GM11168 (cell line): ENCODE measurements around the gene MCTP1.

Source experiments
- in situ Hi-C: fragments of 300-500 bp; cut with MboI; formaldehyde crosslinking; loops from one replicate; pipeline ENCODE4 v1.12.0; 2022; ENCODE audit warnings: low sequenced_read_pairs; ENCODE audit not compliant: unreplicated experiment

Gene MCTP1

DNA sequence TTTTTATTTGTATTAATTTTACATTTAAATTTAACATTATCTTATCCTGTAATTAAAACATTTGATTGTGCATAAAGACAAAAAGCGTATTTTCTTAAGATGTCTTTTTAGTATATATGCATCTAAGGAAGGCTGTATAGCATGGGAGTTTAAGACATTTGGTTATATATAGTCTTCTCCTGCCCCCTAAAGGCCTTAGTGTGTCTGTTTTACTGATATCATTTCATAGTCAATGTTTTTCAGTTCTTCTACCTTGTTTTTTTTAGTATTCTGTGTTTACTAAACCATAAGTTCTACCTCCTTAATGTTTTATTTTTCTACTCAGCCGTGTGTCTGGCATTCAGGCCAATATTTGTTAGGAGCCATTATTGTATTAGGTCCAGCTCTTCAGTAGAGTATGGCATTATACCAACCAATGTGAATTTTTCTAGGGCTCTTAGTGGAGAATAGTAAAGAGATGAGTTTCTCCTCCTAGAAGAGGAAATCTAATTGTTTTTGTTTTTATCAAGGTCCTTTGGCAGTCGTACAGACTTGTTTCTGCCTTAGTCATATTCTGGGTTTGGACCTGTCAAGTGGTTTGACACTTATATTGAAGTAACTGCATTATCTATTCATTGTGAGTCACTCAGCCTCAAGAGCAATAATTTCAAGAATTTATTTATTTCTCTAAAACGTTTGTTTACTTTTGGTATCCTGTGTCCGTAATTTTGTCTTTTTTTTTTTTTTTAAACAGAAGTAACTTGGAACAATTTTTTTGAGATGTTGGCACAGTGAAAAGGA is 591.7 kb downstream of the MCTP1 start:
- in situ Hi-C loops = no loop called here

DNA sequence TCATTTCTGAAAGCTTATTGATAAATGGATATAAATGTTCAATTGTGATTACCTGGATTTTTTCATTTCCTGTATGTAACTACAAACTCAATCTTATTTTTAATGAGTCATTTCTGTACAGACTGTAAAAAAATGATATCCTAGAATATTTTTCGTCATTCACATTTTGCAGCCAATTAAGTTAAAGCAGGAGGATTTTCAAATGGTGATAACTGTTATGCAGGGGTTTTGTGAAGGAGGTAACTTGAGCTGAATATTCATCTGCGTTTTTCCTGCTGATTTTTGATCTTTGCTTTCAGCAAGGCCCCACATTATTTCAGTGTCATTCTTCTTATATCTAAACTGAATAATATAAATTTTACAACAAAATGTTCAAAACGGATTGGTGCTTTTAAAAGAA is 592.3 kb downstream of the MCTP1 start:
- in situ Hi-C loops = no loop called here

DNA sequence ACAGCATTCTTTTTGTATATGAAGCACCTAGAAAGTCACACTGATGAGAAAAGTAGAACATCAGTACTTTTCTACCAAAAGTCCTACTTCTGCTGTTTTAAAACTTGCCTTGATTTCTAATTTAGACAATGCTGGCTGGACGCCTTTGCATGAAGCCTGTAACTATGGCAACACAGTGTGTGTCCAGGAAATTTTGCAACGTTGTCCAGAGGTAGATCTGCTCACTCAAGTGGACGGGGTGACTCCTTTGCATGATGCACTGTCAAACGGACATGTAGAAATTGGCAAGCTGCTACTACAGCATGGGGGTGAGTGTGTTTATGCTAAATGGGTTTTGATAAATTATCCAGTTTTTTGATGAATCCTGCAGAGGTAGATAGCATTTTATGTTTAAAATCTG is 592.9 kb downstream of the MCTP1 start:
- in situ Hi-C loops = no loop called here

DNA sequence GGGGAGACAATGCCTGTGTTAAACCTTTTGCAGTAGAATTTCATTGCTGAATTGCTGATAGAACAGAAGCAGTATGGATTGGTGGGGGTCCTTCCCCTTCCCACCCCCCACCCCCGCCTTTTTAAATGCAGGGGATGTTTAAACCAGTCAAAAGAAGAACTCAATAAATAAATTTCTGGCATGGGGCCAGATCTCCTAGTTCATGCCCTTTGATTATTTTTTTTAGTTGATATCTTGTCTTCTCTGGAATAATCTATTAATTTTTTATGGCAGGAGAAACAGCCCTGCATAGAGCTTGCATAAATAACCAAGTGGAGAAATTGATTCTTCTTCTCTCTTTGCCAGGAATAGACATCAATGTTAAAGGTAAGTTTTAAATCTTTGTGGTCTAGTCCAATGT is 593.6 kb downstream of the MCTP1 start:
- in situ Hi-C loops = no loop called here

DNA sequence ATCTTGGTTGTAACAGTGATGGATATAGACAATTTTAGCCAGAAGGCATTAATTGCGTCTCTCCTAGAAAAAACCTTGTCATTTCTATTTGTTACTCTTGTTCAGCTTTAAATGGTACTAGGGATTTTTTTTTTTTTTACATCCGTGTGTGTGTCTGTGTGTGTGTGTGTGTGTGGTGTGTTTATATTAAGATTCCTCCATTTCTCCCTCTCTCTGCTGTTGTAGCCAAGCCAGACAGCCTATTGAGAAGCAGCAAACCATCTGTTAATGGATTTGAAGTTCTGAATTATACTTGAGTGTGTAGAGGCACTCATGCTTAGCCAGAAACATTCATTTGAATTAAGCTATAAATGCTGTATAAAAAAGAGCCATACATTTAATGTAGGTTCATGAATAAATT is 594.1 kb downstream of the MCTP1 start:
- in situ Hi-C loops = no loop called here

DNA sequence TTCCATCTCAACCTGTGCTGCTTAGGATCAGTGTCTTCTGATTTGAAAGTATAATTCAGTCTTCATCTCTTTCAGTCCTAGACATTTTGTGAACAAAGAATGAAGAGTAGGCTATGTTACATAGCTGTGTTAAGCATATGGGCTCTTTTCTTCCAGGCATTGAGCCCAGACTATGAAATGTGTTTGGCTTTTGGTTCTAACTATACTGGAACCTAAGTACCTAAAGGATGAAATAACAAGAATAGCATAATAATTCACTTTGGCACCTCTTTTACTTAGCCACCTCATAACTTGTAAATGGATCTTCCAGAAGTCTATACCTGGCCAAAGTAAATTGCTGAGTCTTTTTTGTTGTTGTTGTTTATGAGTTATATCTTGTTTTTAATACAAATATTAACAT is 595.0 kb downstream of the MCTP1 start:
- in situ Hi-C loops = loop anchor here (10.0 kb wide), 1 partner anchor 155 kb away; no protein-coding TSS in a partner anchor

DNA sequence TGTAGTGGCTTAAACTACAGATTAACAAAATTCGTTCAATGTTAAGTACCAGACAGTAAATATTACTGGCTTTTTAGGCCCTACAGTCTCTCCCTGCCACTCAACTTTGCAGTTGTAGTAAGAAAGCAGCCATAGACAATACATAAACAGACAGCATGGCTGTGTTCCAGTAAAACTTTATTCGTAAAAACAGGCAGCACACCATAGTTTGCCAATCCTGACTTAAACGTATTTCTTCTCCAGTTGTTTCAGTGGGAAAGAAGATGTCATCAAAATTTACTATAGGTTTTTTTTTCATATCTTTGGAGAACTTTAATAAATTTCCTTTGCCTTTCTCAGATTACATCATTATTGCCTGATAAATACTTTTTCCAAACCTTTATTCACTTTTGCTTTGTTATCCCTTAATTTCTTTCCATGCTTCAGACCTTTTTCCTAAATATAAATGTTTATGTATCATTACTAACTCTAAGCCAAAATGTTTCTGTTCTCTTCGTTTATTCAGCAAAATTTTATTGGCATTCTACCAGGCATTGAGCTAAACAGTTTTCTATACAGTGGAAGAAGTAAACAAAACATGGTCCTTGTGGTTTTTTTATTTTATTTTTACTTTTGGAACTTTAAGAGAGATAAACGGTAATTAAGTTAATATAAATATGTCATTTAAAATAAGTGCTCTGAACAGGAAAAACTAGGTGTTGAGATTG is 601.9 kb downstream of the MCTP1 start:
- in situ Hi-C loops = loop anchor here (10.0 kb wide), 1 partner anchor 148 kb away; no protein-coding TSS in a partner anchor

DNA sequence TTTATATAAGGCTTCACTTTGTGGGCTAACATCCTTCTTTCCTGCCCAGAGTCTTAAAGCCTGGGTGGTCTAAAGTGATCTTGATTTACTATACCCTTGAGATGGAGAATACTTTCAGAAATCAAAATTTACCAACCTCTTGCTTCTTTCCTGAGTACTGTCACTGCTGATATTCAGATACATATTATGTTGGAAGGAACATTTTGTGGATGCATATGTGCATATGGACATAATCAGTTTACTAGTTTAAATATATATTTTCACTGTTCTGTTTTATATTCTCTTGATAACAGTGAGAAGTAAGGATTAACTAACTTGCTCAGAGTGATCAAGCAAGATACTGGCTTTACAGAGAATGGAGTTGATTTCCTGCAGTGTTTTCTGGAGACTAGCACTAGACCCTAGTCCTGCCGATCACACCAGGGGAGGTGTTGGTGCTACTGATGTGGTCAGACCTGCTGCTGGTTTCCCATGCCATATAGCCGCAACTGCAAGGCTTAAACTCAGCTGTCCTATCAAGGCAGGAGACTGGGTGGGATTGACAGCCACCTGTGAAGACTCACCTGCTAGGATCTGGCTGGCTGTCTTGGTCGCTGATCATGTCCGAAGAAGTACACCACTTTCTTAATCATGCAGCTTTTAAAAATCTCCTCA is 608.8 kb downstream of the MCTP1 start:
- in situ Hi-C loops = no loop called here

DNA sequence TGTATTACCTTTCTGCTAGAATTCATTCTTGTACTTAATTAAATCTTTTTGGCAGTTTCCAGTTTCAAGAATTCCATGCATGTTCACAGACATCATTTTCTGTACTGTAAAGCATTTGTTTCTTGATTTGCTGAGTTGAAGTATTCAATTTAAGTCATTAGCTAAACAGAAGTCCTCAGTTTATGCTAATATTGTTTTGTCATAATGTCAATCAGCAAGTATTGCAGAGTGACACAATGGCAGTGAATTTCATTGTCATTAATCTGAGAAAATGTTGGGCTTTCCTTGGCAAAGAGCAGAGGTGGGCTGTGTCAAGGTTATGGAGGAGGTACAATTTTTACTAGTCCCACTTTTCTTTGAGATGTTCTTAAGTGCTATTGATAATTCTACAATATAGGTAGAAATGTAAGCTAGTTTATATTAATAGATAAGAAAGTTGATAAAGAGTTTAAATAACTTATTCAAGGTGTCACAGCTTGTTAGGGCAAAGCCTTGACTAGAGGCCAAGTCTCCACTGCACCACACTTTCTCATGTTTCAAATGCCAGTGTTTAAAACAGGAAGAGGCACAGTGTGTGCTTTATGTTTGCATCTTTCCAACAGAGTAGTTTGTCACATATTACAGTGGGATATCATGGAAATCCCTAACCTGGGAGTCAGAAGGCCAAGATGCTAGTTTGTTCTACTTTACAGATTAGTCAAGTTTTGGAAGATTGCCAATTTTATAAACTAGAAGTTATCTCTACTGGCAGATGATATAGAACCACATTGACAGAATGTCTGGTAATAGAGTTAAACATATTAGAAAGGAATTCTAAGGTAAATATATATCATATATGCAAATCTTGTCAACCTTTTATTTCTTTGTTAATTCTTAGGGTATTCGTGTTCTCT is 610.2 kb downstream of the MCTP1 start:
- in situ Hi-C loops = no loop called here

DNA sequence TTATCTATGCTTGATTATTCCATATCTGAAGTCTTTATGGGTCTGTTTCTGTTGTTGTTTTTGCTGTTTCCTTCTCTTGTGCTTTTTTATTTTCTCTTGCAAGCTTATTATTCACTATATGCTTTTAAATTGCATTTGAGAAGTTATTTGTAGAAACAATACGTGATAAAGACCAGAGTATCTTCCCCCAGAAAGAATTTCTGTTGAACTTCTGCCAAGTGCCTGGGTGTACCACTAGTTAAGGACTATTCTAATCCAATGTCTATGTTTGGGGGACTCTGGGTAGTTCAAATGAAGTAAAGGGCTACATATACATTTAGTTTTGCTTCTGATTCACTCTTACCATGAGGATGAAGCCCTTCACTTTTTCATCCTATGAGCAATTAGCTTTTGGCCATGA is 612.1 kb downstream of the MCTP1 start:
- in situ Hi-C loops = no loop called here

DNA sequence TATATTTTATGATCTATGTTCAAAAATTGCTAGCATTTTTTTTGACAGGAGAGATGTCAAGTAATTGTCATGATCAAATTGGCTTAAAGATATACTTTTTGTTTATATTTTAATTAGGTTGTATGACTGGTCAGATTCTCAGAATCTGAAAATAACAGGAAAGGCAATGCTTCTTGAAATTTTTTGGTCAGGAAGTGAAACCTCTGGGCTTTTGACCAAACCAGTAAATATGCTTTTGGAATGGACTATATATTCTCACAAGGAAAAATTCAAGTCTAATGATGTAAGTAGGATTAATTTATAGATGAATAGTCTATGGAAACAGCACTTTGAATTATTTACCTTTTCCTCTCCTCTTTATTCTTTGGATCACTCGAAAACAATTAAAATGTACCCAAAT is 614.2 kb downstream of the MCTP1 start:
- in situ Hi-C loops = no loop called here

DNA sequence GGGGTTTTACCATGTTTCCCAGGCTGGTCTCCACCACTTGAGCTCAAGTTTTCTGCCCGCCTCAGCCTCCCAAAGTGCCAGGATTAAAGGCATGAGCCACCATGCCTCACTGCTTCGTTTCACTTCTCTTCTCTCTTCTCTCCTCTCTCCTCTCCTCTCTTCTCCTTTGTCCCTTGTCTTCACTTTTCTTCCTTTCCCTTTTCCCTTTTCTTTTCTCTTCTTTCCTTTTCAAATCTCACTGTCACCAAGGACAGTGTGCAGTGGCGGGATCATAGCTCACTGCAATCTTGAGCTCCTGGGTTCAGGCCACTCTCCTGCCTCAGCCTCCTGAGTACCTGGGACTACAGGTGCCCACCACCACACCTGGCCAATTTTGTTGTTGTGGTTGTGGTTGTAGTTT is 617.0 kb downstream of the MCTP1 start:
- in situ Hi-C loops = no loop called here

DNA sequence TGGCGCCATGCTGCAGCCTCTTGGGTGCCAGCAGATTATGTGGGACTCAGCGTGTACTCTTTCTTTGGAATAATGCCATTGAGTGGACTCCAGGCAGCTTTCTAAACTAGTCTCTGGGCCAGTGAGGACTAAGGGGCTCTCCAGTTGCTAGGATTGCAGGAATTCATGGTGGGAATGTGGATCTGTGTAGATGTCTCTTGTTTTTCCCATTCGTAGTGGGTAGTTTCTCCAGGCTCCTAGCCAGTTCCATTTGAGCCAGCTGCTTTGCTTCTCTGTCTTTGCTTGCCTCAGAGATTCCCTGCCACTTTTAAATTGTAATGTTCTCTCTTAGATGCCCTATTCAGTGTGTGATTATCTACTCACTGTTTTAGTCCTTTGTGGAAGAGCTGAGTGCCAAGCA is 623.8 kb downstream of the MCTP1 start:
- in situ Hi-C loops = no loop called here

DNA sequence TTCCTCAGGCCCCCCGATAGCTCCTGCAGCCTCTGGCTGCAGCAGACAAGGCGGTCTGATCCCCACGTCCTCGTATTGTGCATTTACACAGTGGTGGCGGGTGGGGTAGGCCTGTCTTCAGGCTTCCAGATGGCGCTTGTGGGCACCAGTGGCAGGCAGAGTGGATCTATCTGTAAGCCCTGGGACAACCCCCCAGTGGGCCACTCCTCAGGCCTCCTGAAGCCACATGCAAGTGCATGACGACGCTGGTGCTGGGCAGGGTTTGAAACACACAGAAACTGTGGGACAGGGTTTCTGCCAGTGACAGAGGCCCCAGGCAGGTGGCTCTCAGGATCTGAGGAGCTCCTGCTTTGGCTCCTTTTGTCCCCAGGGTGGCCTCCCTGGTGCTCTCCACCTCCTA is 624.4 kb downstream of the MCTP1 start:
- in situ Hi-C loops = no loop called here

DNA sequence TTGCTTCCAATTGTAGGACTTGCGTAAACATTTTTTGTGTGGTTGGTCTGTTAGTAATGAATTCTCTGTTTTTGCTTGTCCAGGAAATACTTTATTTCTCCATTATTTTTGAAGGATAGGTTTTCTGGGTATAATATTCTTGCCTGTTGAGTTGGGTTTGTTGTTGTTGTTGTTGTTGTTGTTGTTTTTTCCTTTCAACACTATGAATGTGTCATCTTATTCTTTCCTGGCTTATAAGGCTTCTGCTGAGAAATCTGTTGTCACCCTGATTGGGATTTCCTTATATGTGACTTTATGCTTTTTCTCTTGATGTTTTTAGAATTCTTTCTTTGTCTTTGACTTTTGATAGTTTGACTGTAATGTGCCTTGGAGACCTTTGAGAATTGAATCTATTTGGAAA is 626.6 kb downstream of the MCTP1 start:
- in situ Hi-C loops = no loop called here
